GM12878 (cell line): Measurements from ENCODE around the gene CUL5. TPM values are rescaled to one million over a fixed set of nuclear protein-coding genes. Genes with fewer than 3 reads are reported as not detected.
A peak's percentile ranks its signal among the peaks of the same experiment; 100 is the strongest.

Source experiments
- ATAC-seq: fragments of 200-7000 bp; cut with Tn5 transposase; 3 replicates; pipeline ENCODE4 v1.9.1; 2020; ENCODE audit warnings: mild to moderate bottlenecking, moderate library complexity
- BruUV-seq: library from RNA; stranded (reverse); fragments of 400-500 nt; replicated peaks from 2 replicates; lab custom pipeline; 2021; lab: Mats Ljungman, UMichigan
- CTCF ChIA-PET: fragments of 300-600 bp; sonication (Branson Sonifier 250); formaldehyde crosslinking; extraction: SDS; loops from one replicate; lab custom pipeline; 2021; ENCODE audit warnings: inconsistent platforms; lab: Yijun Ruan, JAX
- POLR2A ChIA-PET: fragments of 350-600 bp; formaldehyde crosslinking; extraction: SDS; loops from one replicate; lab custom pipeline; 2021; ENCODE audit warnings: inconsistent platforms; lab: Charles Lee
- RAD21 ChIA-PET: fragments of 300-600 bp; sonication (Branson Sonifier 250); formaldehyde crosslinking; loops from one replicate; lab custom pipeline; 2023; ENCODE audit warnings: antibody characterized with exemption; ENCODE audit not compliant: unreplicated experiment; lab: Charles Lee
- SMC1A ChIA-PET: fragments of 300-600 bp; sonication (Branson Sonifier 250); formaldehyde crosslinking; loops from one replicate; lab custom pipeline; 2023; ENCODE audit not compliant: unreplicated experiment, uncharacterized antibody; lab: Charles Lee
- DNase-seq: peaks from one replicate; pipeline ENCODE4 v3.0.0-alpha.2; 2011; ENCODE audit warnings: low read depth, low spot score
- FAIRE-seq: peaks from 3 replicates; lab custom pipeline; 2011; peaks lifted over from hg19 to GRCh38; lab: Jason Lieb, UNC
- H2AFZ ChIP-seq: 2 replicates; pipeline ENCODE4 v1.6.0; 2011; ENCODE audit warnings: low read depth, low read length, control low read depth; ENCODE audit not compliant: control insufficient read depth
- H3K27ac ChIP-seq: 2 replicates; pipeline ENCODE4 v1.5.1; 2011; ENCODE audit warnings: control low read depth; ENCODE audit not compliant: control insufficient read depth, insufficient read depth
- H3K27me3 ChIP-seq, 2 experiments: replicated peaks in 1 of 2; 2 replicates each; pipeline versions ENCODE4 v1.6.0 to v1.6.1; 2011; ENCODE audit warnings: low read length in 1 of 2; ENCODE audit not compliant: control insufficient read depth in 2 of 2, insufficient read depth in 2 of 2
- H3K36me3 ChIP-seq, 2 experiments: 2 replicates each; pipeline ENCODE4 v1.5.1; 2011; ENCODE audit warnings: low read length in 1 of 2; ENCODE audit not compliant: control insufficient read depth in 2 of 2, insufficient read depth in 2 of 2
- H3K4me1 ChIP-seq: 2 replicates; pipeline ENCODE4 v1.6.1; 2011; ENCODE audit warnings: mild to moderate bottlenecking, low read length, moderate library complexity, mixed read lengths; ENCODE audit not compliant: control insufficient read depth, insufficient read depth
- H3K4me2 ChIP-seq: 2 replicates; pipeline ENCODE4 v1.6.0; 2011; ENCODE audit warnings: control low read depth; ENCODE audit not compliant: control insufficient read depth, insufficient read depth
- H3K4me3 ChIP-seq: fragments of 200-600 bp; sonication (generic); 2 replicates; pipeline ENCODE4 v1.5.1; 2016
- H3K79me2 ChIP-seq: 2 replicates; pipeline ENCODE4 v1.6.0; 2011; ENCODE audit warnings: low read length; ENCODE audit not compliant: control insufficient read depth, insufficient read depth
- H3K9ac ChIP-seq: 2 replicates; pipeline ENCODE4 v1.8.0; 2011; ENCODE audit warnings: low read length, control low read depth, mixed read lengths; ENCODE audit not compliant: control insufficient read depth, insufficient read depth
- H3K9me3 ChIP-seq: replicated peaks from 3 replicates; pipeline ENCODE4 v1.5.1; 2011; ENCODE audit warnings: mild to moderate bottlenecking, low read length; ENCODE audit not compliant: control insufficient read depth, insufficient read depth
- H4K20me1 ChIP-seq: 2 replicates; pipeline ENCODE4 v1.6.0; 2011; ENCODE audit not compliant: control insufficient read depth, insufficient read depth
- CBFB ChIP-seq: IDR thresholded peaks from 2 replicates; pipeline ENCODE4 v1.6.1; 2016; ENCODE audit warnings: antibody characterized with exemption, low read depth
- HDGF ChIP-seq: fragments of 450-650 bp; IDR thresholded peaks from 2 replicates; pipeline ENCODE4 v1.6.1; 2016; ENCODE audit warnings: antibody characterized with exemption
- IKZF1 ChIP-seq: fragments of 450-650 bp; conservative IDR thresholded peaks from 2 replicates; pipeline ENCODE4 v1.6.1; 2017; ENCODE audit warnings: antibody characterized with exemption, mild to moderate bottlenecking
- KDM1A ChIP-seq: fragments of 200-600 bp; sonication (generic); IDR thresholded peaks from 2 replicates; pipeline ENCODE4 v1.6.1; 2016; ENCODE audit warnings: borderline replicate concordance
- MAX ChIP-seq: IDR thresholded peaks from 2 replicates; pipeline ENCODE4 v1.6.1; 2012; ENCODE audit warnings: low read depth, low read length, improper control_type of control experiment
- MEF2A ChIP-seq: IDR thresholded peaks from 2 replicates; pipeline ENCODE4 v1.6.1; 2011; ENCODE audit warnings: low read depth, mild to moderate bottlenecking, low read length, moderate library complexity; ENCODE audit not compliant: insufficient read depth
- MEF2B ChIP-seq: fragments of 450-650 bp; IDR thresholded peaks from 2 replicates; pipeline ENCODE4 v1.6.1; 2018; ENCODE audit warnings: mild to moderate bottlenecking, moderate library complexity; ENCODE audit not compliant: partially characterized antibody, poor library complexity, severe bottlenecking
- MTA2 ChIP-seq: fragments of 450-650 bp; IDR thresholded peaks from 2 replicates; pipeline ENCODE4 v1.6.1; 2016; ENCODE audit warnings: low read depth, mild to moderate bottlenecking, moderate library complexity
- MXI1 ChIP-seq: fragments of 150-350 bp; IDR thresholded peaks from 2 replicates; pipeline ENCODE4 v1.6.1; 2011; ENCODE audit warnings: low read depth, mild to moderate bottlenecking, inconsistent platforms, low read length, improper control_type of control experiment
- NFYA ChIP-seq: IDR thresholded peaks from 2 replicates; pipeline ENCODE4 v1.6.1; 2011; ENCODE audit warnings: low read depth, mild to moderate bottlenecking, low read length, improper control_type of control experiment, borderline replicate concordance
- NR2F1 ChIP-seq: fragments of 450-650 bp; conservative IDR thresholded peaks from 2 replicates; pipeline ENCODE4 v1.6.1; 2017; ENCODE audit warnings: mild to moderate bottlenecking
- POLR2A ChIP-seq: IDR thresholded peaks from 2 replicates; pipeline ENCODE4 v1.6.1; 2011; ENCODE audit warnings: low read depth, mild to moderate bottlenecking, low read length
- RUNX3 ChIP-seq: IDR thresholded peaks from 2 replicates; pipeline ENCODE4 v1.6.1; 2012; ENCODE audit warnings: low read length, inconsistent platforms
- SMAD1 ChIP-seq: fragments of 450-650 bp; IDR thresholded peaks from 2 replicates; pipeline ENCODE4 v1.6.1; 2018; ENCODE audit warnings: mild to moderate bottlenecking, low read depth; ENCODE audit not compliant: partially characterized antibody
- SMAD5 ChIP-seq: IDR thresholded peaks from 2 replicates; pipeline ENCODE4 v1.6.1; 2016; ENCODE audit warnings: antibody characterized with exemption, low read depth
- SMARCA5 ChIP-seq: fragments of 450-650 bp; IDR thresholded peaks from 2 replicates; pipeline ENCODE4 v1.6.1; 2017; ENCODE audit warnings: mild to moderate bottlenecking
- SP1 ChIP-seq: IDR thresholded peaks from one replicate; pipeline ENCODE4 v1.6.1; 2011; ENCODE audit warnings: low read depth, low read length
- TAF1 ChIP-seq: IDR thresholded peaks from 2 replicates; pipeline ENCODE4 v1.6.1; 2011; ENCODE audit warnings: mild to moderate bottlenecking, low read depth, low read length, borderline replicate concordance
- TCF3 ChIP-seq: IDR thresholded peaks from 2 replicates; pipeline ENCODE4 v1.6.1; 2012; ENCODE audit warnings: low read depth, mild to moderate bottlenecking, low read length, borderline replicate concordance; ENCODE audit not compliant: insufficient read depth
- USF1 ChIP-seq: IDR thresholded peaks from 2 replicates; pipeline ENCODE4 v1.6.1; 2011; ENCODE audit warnings: borderline replicate concordance, low read depth, mild to moderate bottlenecking, moderate library complexity, mixed read lengths, low read length; ENCODE audit not compliant: insufficient read depth; ENCODE audit errors: extremely low read length
- ZNF622 ChIP-seq: fragments of 450-650 bp; IDR thresholded peaks from 2 replicates; pipeline ENCODE4 v1.6.1; 2017; ENCODE audit warnings: mild to moderate bottlenecking, inconsistent platforms
- WGBS: methylation state at CpG from one replicate; pipeline ENCODE4 v1.1.6; 2016; ENCODE audit warnings: low lambda C conversion rate; ENCODE audit not compliant: insufficient replicate concordance, insufficient coverage; ENCODE audit errors: missing lambda C conversion rate; 5-methylcytosine and 5-hydroxymethylcytosine counted together
- in situ Hi-C: fragments of 300-500 bp; cut with MboI; formaldehyde crosslinking; loops from 9 replicates; pipeline ENCODE4 v1.14.3; 2018; ENCODE audit warnings: mixed read lengths
- intact Hi-C: fragments of 100-400 bp; cut with micrococcal nuclease; formaldehyde crosslinking; loops from one replicate; pipeline ENCODE4 v1.14.2; 2022; ENCODE audit not compliant: unreplicated experiment
- polyA plus RNA-seq, 11 experiments: library from polyadenylated mRNA; depleted of rRNA in 4 of 11; unstranded in 6 of 11; stranded (reverse) in 5 of 11; fragments of >200 nt; fragmentation: Nextera tagmentation in 4 of 11; fragmentation: Illumina TruSeq in 1 of 11; extraction: Ambion mirVana in 4 of 11; extraction: Trizol in 1 of 11; gene quantifications; 1 replicate in 1 of 11; 2 replicates in 10 of 11; pipeline versions ENCODE4 v1.2.1 to v1.2.3, GENCODE V29; 2011 to 2016; ENCODE audit warnings: inconsistent platforms in 2 of 11, missing spikeins in 2 of 11, low read depth in 1 of 11
- total RNA-seq, 4 experiments: library from RNA; depleted of rRNA in 3 of 4; stranded (reverse); fragments of >200 nt in 3 of 4; fragmentation: Illumina TruSeq in 1 of 4; extraction: Trizol in 1 of 4; gene quantifications; 2 replicates each; pipeline versions ENCODE4 v1.2.1 to v1.2.3, GENCODE V29; 2013 to 2021
- TF ChIP-seq, protein P1 (sequence below): IDR thresholded peaks from 2 replicates; pipeline ENCODE4 v1.6.1; 2011; ENCODE audit warnings: low read depth, low read length, improper control_type of control experiment, borderline replicate concordance

The CUL5 gene
- total and polyA plus RNA-seq, 10 of the 15 experiments (the other 5 are each of a cell fraction or from before 2014, with no cell fraction given), result 9.1 to 37.6 (median 18.3) TPM

GRCh38 chr11:108121274-108122155, 112.8 kb downstream of the CUL5 start, which contains the start of gene ACAT1:
TSS of gene ACAT1 (plus strand) at chr11:108121567. CDS start at chr11:108121607, 40 bp downstream.
- DNase-seq (peak; percentile 71), FAIRE-seq (peak; percentile 89), ATAC-seq (peak; percentile 98)
- ChIA-PET SMC1A (interaction anchor here (1.0 kb wide), 2 partner anchors 12 to 100 kb away, joined by 3 to 6 read pairs; no protein-coding TSS in a partner anchor), CTCF (interaction anchor here (0.7 to 1.3 kb wide), 2 partner anchors 12 to 148 kb away, joined by 3 to 4 read pairs; no protein-coding TSS in a partner anchor), POLR2A (interaction anchor here (0.6 to 1.0 kb wide), 2 partner anchors 25 to 100 kb away, joined by 3 to 6 read pairs; partner anchors contain the start of gene NPAT), RAD21 (interaction anchor here (4.4 kb wide), 1 partner anchor 100 kb away, joined by 27 read pairs; the partner anchor contains the start of genes ATM and NPAT)
- Histone ChIP-seq H3K79me2 (peaks cover 34% of the 10 kb centered on the region), H3K4me3 (peak within 1 kb of the TSS; percentile 73), H2AFZ (peak within 1 kb of the TSS; percentile 96), H3K9ac (peak within 1 kb of the TSS; percentile 89), H3K27me3 (no peaks in the 10 kb centered on the region), H3K27ac (peak within 1 kb of the TSS; percentile 65), H3K9me3 (no peaks in the 10 kb centered on the region), H3K4me1 (peaks cover 10% of the 10 kb centered on the region), H3K4me2 (peak within 1 kb of the TSS; percentile 94), H3K36me3 (no peaks in the 10 kb centered on the region), H4K20me1 (no peaks in the 10 kb centered on the region)
- no TSS peak for BruUV-seq
- in situ Hi-C loops, result loop anchor here (5.0 kb wide), 1 partner anchor 531 kb away; no protein-coding TSS in a partner anchor
- intact Hi-C loops, result loop anchor here (2.0 to 5.0 kb wide), 2 partner anchors 101 to 541 kb away; partner anchors contain the start of genes ATM and NPAT
- 1% methylated on average over 73 of the region's 73 CpGs for WGBS
- TF ChIP-seq SMAD5 (peak; percentile 47; the same call in 1 of the 2 replicates), RUNX3 (peak; percentile 43), MTA2 (no peak), TCF3 (peak; percentile 34; the same call in 1 of the 2 replicates), NR2F1 (peak; percentile 64), ZNF622 (no peak), USF1 (peak; percentile 58), MAX (peak; percentile 71), SMARCA5 (0 out of 2 replicates have a peak, but pooled peaks have one; percentile 21), MEF2A (no peak), SP1 (peak; percentile 77), IKZF1 (peak; percentile 73), MXI1 (peak; percentile 38; the same call in 1 of the 2 replicates), SMAD1 (peak; percentile 49), KDM1A (no peak), CBFB (peak; percentile 54; the same call in 1 of the 2 replicates), TAF1 (peak; percentile 80), NFYA (no peak), POLR2A (peak; percentile 98), MEF2B (peak; percentile 6), HDGF (peak; percentile 83; the same call in 1 of the 2 replicates)
- TF ChIP-seq, protein P1, sequence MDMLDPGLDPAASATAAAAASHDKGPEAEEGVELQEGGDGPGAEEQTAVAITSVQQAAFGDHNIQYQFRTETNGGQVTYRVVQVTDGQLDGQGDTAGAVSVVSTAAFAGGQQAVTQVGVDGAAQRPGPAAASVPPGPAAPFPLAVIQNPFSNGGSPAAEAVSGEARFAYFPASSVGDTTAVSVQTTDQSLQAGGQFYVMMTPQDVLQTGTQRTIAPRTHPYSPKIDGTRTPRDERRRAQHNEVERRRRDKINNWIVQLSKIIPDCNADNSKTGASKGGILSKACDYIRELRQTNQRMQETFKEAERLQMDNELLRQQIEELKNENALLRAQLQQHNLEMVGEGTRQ, result peak; percentile 5; the same call in 1 of the 2 replicates
